ENCODE data around the gene TULP1.

The TULP1 gene

DNA sequence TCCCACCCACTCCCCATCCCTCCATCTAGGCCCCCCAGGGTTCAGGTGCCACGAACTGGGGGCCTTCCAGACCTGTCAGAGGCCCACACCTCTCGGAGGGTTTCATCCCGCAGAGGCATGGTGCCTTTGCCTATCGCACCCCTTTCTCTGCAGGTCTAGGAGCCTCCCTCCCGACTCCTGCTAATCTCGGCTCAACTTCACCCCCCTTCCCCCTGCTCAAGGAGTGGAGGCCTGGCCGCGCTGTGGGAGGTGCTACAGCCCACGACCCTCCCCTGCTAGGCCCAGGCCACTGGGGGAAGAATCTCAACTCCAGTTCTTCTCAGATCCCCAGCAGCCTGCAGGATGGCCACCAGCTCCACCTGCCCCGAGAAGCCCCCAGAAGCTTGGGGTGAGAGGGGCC is at the start of gene TULP1:
Gene TULP1, minus strand, starts transcription at position 157 of the 400 bp plus-strand sequence. Its CDS starts 38 bp downstream, at position 119.
- H4K20me1 ChIP-seq (ENCODE audit: insufficient read depth, low read length, poor library complexity, severe bottlenecking) = no peaks in the 10 kb centered on the region
- no peaks in the 10 kb centered on the region for H3K9me2 ChIP-seq (replicated peaks; ENCODE audit: low read depth, low read length)
- H3K4me1 ChIP-seq (ENCODE audit: insufficient read depth, low read length, poor library complexity, severe bottlenecking) = no peaks in the 10 kb centered on the region
- H3K9ac ChIP-seq (ENCODE audit: low read depth, low read length, poor library complexity, severe bottlenecking) = no peak within 1 kb of the TSS
- H3K9me3 ChIP-seq (ENCODE audit: insufficient read depth, low read depth, low read length) = no peaks in the 10 kb centered on the region
- H3K27me3 ChIP-seq (ENCODE audit: insufficient read depth, low read length, poor library complexity, severe bottlenecking) = no peaks in the 10 kb centered on the region
- no peaks in the 10 kb centered on the region for H3K79me2 ChIP-seq (ENCODE audit: insufficient read depth, low read length)
- TF ChIP-seq EZH2phosphoT487 (IDR thresholded peaks at IDR 0.05; ENCODE audit: borderline replicate concordance) = no peak
- TF ChIP-seq, protein P1, sequence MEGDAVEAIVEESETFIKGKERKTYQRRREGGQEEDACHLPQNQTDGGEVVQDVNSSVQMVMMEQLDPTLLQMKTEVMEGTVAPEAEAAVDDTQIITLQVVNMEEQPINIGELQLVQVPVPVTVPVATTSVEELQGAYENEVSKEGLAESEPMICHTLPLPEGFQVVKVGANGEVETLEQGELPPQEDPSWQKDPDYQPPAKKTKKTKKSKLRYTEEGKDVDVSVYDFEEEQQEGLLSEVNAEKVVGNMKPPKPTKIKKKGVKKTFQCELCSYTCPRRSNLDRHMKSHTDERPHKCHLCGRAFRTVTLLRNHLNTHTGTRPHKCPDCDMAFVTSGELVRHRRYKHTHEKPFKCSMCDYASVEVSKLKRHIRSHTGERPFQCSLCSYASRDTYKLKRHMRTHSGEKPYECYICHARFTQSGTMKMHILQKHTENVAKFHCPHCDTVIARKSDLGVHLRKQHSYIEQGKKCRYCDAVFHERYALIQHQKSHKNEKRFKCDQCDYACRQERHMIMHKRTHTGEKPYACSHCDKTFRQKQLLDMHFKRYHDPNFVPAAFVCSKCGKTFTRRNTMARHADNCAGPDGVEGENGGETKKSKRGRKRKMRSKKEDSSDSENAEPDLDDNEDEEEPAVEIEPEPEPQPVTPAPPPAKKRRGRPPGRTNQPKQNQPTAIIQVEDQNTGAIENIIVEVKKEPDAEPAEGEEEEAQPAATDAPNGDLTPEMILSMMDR (conservative IDR thresholded peaks at IDR 0.05; ENCODE audit: low read length) = no peak
- H3F3A ChIP-seq (ENCODE audit: low read depth) = no peaks in the 10 kb centered on the region
- no peak within 1 kb of the TSS for H3K4me3 ChIP-seq (ENCODE audit: low read length, poor library complexity, severe bottlenecking)
- H3K36me3 ChIP-seq (ENCODE audit: insufficient read depth, low read length) = no peaks in the 10 kb centered on the region
- H2AFZ ChIP-seq (ENCODE audit: low read length) = no peak within 1 kb of the TSS
- H3K4me2 ChIP-seq (ENCODE audit: low read depth, low read length, poor library complexity, severe bottlenecking) = no peak within 1 kb of the TSS

DNA sequence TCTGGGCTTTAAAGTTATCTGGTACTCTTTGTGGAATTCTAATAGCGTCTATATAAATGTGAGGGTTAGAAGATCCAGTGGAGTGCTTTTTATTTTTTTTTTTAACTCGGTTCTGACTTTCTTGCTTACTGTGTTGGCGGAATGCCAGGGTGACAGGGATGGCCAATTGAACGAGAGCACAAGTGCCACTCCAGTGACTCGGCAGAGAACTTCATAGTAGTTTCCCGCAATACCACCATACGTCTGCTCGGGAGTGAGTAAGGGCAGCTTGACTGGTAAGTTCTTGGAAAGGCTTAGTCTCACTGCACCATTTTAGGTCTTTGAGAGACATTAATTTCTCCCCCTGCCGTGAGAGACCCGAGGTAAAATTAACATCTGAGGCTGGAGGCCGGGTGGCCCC is 49.4 kb upstream of the TULP1 start:
- H3K27me3 ChIP-seq (ENCODE audit: insufficient read depth, low read length, poor library complexity, severe bottlenecking) = no peaks in the 10 kb centered on the region
- TF ChIP-seq, protein P1 (conservative IDR thresholded peaks at IDR 0.05; ENCODE audit: low read length) = no peak
- no peak for TF ChIP-seq EZH2phosphoT487 (IDR thresholded peaks at IDR 0.05; ENCODE audit: borderline replicate concordance)
- no peak overlapping the region for H3K9ac ChIP-seq (ENCODE audit: low read depth, low read length, poor library complexity, severe bottlenecking)
- no peaks in the 10 kb centered on the region for H3F3A ChIP-seq (ENCODE audit: low read depth)
- no peaks in the 10 kb centered on the region for H3K4me1 ChIP-seq (ENCODE audit: insufficient read depth, low read length, poor library complexity, severe bottlenecking)
- no peaks in the 10 kb centered on the region for H3K36me3 ChIP-seq (ENCODE audit: insufficient read depth, low read length)
- H3K9me3 ChIP-seq (ENCODE audit: insufficient read depth, low read depth, low read length) = no peaks in the 10 kb centered on the region
- no peak overlapping the region for H2AFZ ChIP-seq (ENCODE audit: low read length)
- no peak overlapping the region for H3K4me2 ChIP-seq (ENCODE audit: low read depth, low read length, poor library complexity, severe bottlenecking)
- no peaks in the 10 kb centered on the region for H3K9me2 ChIP-seq (replicated peaks; ENCODE audit: low read depth, low read length)
- H3K4me3 ChIP-seq (ENCODE audit: low read length, poor library complexity, severe bottlenecking) = no peak overlapping the region
- no peaks in the 10 kb centered on the region for H3K79me2 ChIP-seq (ENCODE audit: insufficient read depth, low read length)
- H4K20me1 ChIP-seq (ENCODE audit: insufficient read depth, low read length, poor library complexity, severe bottlenecking) = no peaks in the 10 kb centered on the region

DNA sequence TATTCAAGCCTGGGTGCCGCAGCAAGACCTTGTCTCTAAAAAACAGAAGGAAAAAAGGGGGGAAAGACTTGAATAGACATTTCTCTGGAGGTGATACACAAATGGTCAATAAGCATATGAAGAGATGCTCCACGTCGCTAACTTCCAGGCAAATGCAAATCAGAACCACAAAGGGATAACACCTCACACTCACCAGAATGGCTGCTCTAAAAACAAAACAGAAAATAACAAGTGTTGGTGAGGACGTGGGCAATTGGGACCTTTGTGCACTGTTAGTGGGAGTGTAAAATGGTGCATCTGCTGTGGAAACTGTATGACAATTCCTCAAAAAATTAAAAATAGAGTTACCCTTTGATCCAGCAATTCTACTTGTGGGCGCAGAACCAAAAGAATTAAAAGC is 48.4 kb upstream of the TULP1 start:
- no peaks in the 10 kb centered on the region for H4K20me1 ChIP-seq (ENCODE audit: insufficient read depth, low read length, poor library complexity, severe bottlenecking)
- no peak overlapping the region for H3K4me2 ChIP-seq (ENCODE audit: low read depth, low read length, poor library complexity, severe bottlenecking)
- no peaks in the 10 kb centered on the region for H3F3A ChIP-seq (ENCODE audit: low read depth)
- H2AFZ ChIP-seq (ENCODE audit: low read length) = no peak overlapping the region
- H3K9me2 ChIP-seq (replicated peaks; ENCODE audit: low read depth, low read length) = no peaks in the 10 kb centered on the region
- H3K4me1 ChIP-seq (ENCODE audit: insufficient read depth, low read length, poor library complexity, severe bottlenecking) = no peaks in the 10 kb centered on the region
- no peak overlapping the region for H3K4me3 ChIP-seq (ENCODE audit: low read length, poor library complexity, severe bottlenecking)
- no peaks in the 10 kb centered on the region for H3K36me3 ChIP-seq (ENCODE audit: insufficient read depth, low read length)
- no peaks in the 10 kb centered on the region for H3K9me3 ChIP-seq (ENCODE audit: insufficient read depth, low read depth, low read length)
- no peaks in the 10 kb centered on the region for H3K27me3 ChIP-seq (ENCODE audit: insufficient read depth, low read length, poor library complexity, severe bottlenecking)
- no peak overlapping the region for H3K9ac ChIP-seq (ENCODE audit: low read depth, low read length, poor library complexity, severe bottlenecking)
- no peak for TF ChIP-seq EZH2phosphoT487 (IDR thresholded peaks at IDR 0.05; ENCODE audit: borderline replicate concordance)
- TF ChIP-seq, protein P1 (conservative IDR thresholded peaks at IDR 0.05; ENCODE audit: low read length) = no peak
- no peaks in the 10 kb centered on the region for H3K79me2 ChIP-seq (ENCODE audit: insufficient read depth, low read length)

Measured in Loucy (cell line).